Measurements from ENCODE around the gene AARS2.

AARS2 gene

DNA sequence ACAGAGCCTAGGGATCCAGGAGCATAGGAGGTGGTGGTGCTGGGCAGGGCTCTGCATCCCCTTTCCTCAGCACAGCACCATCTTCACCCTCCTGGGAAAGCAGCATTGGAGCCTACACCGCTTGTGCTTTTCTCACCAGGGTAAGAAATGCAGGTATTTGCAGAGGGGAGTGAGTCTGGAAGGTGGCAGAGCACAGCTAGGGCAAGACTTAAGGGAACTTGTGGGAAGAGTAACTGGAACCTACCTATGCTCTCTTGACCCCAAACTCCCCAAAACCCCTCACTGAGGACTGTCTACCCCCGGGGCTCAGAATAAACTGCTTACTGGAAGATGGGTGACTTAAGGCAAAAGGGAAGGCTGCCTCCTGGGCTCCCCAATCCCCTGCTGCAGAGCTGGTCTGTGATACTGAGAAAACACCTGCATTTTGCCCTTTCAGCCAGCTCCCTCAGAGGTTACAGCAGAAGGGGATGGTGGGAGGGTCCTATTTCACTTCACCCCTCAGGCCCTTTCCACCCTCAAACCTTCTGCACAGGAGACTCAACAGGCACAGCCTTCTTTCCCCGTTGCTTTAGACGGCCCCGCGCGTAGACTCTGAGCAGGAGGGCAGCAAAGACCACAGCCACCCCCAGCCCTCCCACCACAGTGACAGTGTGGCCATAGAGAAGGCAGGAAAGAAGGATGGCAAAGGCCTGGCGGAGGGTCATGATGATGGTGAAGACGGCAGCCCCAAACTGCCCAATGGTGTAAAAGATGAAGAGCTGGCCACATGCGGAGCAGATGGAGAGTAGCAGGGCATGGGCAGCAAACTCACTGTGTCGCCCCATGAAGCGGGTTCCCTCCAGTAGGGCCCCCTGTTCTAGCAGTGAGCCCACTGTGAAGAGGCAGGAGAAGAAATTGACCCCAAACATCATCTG is 58.7 kb downstream of the AARS2 start:
- H3K27ac ChIP-seq (replicated peaks) = no peak overlapping the region
- no peak for DNase-seq (ENCODE audit: low read depth in 1 of 2, low spot score in 1 of 2)
- TF ChIP-seq SPI1 (IDR thresholded peaks at IDR 0.05; ENCODE audit: borderline replicate concordance, low read depth) = no peak
- TF ChIP-seq, protein P1, sequence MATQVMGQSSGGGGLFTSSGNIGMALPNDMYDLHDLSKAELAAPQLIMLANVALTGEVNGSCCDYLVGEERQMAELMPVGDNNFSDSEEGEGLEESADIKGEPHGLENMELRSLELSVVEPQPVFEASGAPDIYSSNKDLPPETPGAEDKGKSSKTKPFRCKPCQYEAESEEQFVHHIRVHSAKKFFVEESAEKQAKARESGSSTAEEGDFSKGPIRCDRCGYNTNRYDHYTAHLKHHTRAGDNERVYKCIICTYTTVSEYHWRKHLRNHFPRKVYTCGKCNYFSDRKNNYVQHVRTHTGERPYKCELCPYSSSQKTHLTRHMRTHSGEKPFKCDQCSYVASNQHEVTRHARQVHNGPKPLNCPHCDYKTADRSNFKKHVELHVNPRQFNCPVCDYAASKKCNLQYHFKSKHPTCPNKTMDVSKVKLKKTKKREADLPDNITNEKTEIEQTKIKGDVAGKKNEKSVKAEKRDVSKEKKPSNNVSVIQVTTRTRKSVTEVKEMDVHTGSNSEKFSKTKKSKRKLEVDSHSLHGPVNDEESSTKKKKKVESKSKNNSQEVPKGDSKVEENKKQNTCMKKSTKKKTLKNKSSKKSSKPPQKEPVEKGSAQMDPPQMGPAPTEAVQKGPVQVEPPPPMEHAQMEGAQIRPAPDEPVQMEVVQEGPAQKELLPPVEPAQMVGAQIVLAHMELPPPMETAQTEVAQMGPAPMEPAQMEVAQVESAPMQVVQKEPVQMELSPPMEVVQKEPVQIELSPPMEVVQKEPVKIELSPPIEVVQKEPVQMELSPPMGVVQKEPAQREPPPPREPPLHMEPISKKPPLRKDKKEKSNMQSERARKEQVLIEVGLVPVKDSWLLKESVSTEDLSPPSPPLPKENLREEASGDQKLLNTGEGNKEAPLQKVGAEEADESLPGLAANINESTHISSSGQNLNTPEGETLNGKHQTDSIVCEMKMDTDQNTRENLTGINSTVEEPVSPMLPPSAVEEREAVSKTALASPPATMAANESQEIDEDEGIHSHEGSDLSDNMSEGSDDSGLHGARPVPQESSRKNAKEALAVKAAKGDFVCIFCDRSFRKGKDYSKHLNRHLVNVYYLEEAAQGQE (IDR thresholded peaks at IDR 0.05; ENCODE audit: insufficient replicate concordance, low read depth) = no peak
- peak; percentile 88 for TF ChIP-seq POLR2AphosphoS5 (IDR thresholded peaks at IDR 0.05; ENCODE audit: low read depth)
- TF ChIP-seq, protein P2, sequence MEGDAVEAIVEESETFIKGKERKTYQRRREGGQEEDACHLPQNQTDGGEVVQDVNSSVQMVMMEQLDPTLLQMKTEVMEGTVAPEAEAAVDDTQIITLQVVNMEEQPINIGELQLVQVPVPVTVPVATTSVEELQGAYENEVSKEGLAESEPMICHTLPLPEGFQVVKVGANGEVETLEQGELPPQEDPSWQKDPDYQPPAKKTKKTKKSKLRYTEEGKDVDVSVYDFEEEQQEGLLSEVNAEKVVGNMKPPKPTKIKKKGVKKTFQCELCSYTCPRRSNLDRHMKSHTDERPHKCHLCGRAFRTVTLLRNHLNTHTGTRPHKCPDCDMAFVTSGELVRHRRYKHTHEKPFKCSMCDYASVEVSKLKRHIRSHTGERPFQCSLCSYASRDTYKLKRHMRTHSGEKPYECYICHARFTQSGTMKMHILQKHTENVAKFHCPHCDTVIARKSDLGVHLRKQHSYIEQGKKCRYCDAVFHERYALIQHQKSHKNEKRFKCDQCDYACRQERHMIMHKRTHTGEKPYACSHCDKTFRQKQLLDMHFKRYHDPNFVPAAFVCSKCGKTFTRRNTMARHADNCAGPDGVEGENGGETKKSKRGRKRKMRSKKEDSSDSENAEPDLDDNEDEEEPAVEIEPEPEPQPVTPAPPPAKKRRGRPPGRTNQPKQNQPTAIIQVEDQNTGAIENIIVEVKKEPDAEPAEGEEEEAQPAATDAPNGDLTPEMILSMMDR (IDR thresholded peaks at IDR 0.05; ENCODE audit: insufficient read depth, low read length) = no peak
- no peak for TF ChIP-seq GABPA (IDR thresholded peaks at IDR 0.05; ENCODE audit: low read depth)
- no peaks in the 10 kb centered on the region for H3K27me3 ChIP-seq (ENCODE audit: insufficient read depth, poor library complexity, severe bottlenecking)
- H3K4me3 ChIP-seq (replicated peaks; ENCODE audit: insufficient read depth, low read length) = no peak overlapping the region

DNA sequence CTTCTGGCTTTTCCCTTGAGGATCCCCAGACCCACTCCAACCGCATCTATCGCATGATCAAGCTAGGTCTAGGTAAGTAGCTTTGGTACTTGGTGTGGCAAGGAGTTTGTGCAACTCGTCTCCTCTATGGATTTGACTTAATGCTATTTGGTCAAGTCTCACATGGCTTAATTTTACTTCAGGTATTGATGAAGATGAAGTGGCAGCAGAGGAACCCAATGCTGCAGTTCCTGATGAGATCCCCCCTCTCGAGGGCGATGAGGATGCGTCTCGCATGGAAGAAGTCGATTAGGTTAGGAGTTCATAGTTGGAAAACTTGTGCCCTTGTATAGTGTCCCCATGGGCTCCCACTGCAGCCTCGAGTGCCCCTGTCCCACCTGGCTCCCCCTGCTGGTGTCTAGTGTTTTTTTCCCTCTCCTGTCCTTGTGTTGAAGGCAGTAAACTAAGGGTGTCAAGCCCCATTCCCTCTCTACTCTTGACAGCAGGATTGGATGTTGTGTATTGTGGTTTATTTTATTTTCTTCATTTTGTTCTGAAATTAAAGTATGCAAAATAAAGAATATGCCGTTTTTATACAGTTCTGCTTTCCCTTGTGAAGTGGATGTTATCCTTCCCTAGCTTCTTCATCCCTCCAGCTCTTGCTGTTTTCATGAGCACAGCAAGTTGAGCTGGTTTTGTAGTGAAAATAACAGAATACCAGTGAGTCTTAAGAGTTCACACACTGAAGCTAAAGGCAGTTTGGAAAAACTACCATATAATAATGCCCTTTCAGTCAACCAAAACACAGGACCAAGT is 59.6 kb downstream of the AARS2 start:
- DNase-seq (ENCODE audit: low read depth in 1 of 2, low spot score in 1 of 2) = peak in 1 of 2 experiments; percentile 80
- H3K27me3 ChIP-seq (ENCODE audit: insufficient read depth, poor library complexity, severe bottlenecking) = no peaks in the 10 kb centered on the region
- no peak overlapping the region for H3K27ac ChIP-seq (replicated peaks)
- no peak overlapping the region for H3K4me3 ChIP-seq (replicated peaks; ENCODE audit: insufficient read depth, low read length)
- no peak for TF ChIP-seq GABPA (IDR thresholded peaks at IDR 0.05; ENCODE audit: low read depth)
- TF ChIP-seq, protein P1 (IDR thresholded peaks at IDR 0.05; ENCODE audit: insufficient replicate concordance, low read depth) = no peak
- peak; percentile 46 for TF ChIP-seq POLR2AphosphoS5 (IDR thresholded peaks at IDR 0.05; ENCODE audit: low read depth)

DNA sequence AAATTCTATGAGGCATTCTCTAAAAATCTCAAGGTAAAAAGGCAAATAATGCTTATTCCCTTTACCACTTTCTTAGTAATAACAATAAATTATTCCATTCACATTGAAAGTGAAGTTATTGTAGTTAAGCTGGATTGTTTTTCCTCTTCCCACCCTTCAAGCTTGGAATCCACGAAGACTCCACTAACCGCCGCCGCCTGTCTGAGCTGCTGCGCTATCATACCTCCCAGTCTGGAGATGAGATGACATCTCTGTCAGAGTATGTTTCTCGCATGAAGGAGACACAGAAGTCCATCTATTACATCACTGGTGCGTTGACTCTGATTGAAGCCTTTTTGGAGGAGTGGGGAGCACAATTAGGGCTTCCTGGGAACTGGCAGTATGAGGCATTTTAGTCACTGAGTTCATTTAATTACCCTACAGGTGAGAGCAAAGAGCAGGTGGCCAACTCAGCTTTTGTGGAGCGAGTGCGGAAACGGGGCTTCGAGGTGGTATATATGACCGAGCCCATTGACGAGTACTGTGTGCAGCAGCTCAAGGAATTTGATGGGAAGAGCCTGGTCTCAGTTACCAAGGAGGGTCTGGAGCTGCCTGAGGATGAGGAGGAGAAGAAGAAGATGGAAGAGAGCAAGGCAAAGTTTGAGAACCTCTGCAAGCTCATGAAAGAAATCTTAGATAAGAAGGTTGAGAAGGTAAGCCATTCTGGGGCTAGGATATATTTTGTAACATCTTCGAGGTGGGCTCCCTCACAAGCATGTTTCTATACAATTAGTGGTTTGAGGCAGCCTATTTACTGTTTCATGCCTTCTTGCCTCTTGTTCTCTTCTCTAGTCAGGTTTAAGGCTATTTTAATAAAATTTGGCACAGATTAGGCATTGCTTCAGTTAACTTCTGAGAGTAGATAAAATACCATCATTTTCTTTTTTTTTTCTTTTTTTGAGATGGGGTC is 61.3 kb downstream of the AARS2 start:
- H3K27ac ChIP-seq (replicated peaks) = no peak overlapping the region
- no peaks in the 10 kb centered on the region for H3K27me3 ChIP-seq (ENCODE audit: insufficient read depth, poor library complexity, severe bottlenecking)
- no peak overlapping the region for H3K4me3 ChIP-seq (replicated peaks; ENCODE audit: insufficient read depth, low read length)
- TF ChIP-seq, protein P2 (IDR thresholded peaks at IDR 0.05; ENCODE audit: insufficient read depth, low read length) = no peak
- TF ChIP-seq POLR2AphosphoS5 (IDR thresholded peaks at IDR 0.05; ENCODE audit: low read depth) (no peak), SPI1 (IDR thresholded peaks at IDR 0.05; ENCODE audit: borderline replicate concordance, low read depth) (no peak), GABPA (IDR thresholded peaks at IDR 0.05; ENCODE audit: low read depth) (no peak)
- TF ChIP-seq, protein P1 (IDR thresholded peaks at IDR 0.05; ENCODE audit: insufficient replicate concordance, low read depth) = no peak
- DNase-seq (ENCODE audit: low read depth in 1 of 2, low spot score in 1 of 2) = no peak

Measured in HL-60 (cell line).